IMR-90 (cell line): Measurements from ENCODE around the gene PIK3CA. TPM values are rescaled to one million over a fixed set of nuclear protein-coding genes. Genes with fewer than 3 reads are reported as not detected.

Source experiments
- ATAC-seq: fragments of 200-7000 bp; cut with Tn5 transposase; 2 replicates; pipeline ENCODE4 v1.9.1; 2020; ENCODE audit warnings: low read depth, mild to moderate bottlenecking, moderate library complexity
- BruUV-seq: library from RNA; stranded (reverse); fragments of 400-500 nt; replicated peaks from 2 replicates; lab custom pipeline; 2021; lab: Mats Ljungman, UMichigan
- CTCF ChIA-PET: fragments of 300-600 bp; formaldehyde crosslinking; extraction: SDS; loops from one replicate; lab custom pipeline; 2021; ENCODE audit warnings: antibody characterized with exemption; lab: Yijun Ruan, JAX
- POLR2A ChIA-PET: fragments of 300-600 bp; sonication (Branson Sonifier 250); formaldehyde crosslinking; loops from one replicate; lab custom pipeline; 2022; ENCODE audit warnings: antibody characterized with exemption; ENCODE audit not compliant: unreplicated experiment; lab: Charles Lee
- DNase-seq: peaks from one replicate; pipeline ENCODE4 v3.0.0; 2013
- H2AFZ ChIP-seq: replicated peaks from 2 replicates; pipeline ENCODE3; 2013; ENCODE audit warnings: low read length, mild to moderate bottlenecking; ENCODE audit not compliant: poor library complexity
- H2AK5ac ChIP-seq: 2 replicates; pipeline ENCODE4 v1.6.1; 2013; ENCODE audit warnings: low read depth, low read length, inconsistent platforms
- H2AK9ac ChIP-seq: replicated peaks from 2 replicates; pipeline ENCODE3; 2013; ENCODE audit warnings: mild to moderate bottlenecking, low read depth, low read length, moderate library complexity; ENCODE audit not compliant: poor library complexity
- H2BK120ac ChIP-seq: 2 replicates; pipeline ENCODE4 v1.6.1; 2013; ENCODE audit warnings: low read depth, low read length, inconsistent platforms
- H2BK15ac ChIP-seq: 3 replicates; pipeline ENCODE4 v1.6.1; 2013; ENCODE audit warnings: low read depth, low read length, inconsistent platforms
- H2BK20ac ChIP-seq: 2 replicates; pipeline ENCODE4 v1.6.1; 2013; ENCODE audit warnings: low read depth, mild to moderate bottlenecking, inconsistent platforms, low read length, moderate library complexity
- H2BK5ac ChIP-seq: 2 replicates; pipeline ENCODE4 v1.6.1; 2013; ENCODE audit warnings: mild to moderate bottlenecking, low read depth, low read length, inconsistent platforms; ENCODE audit not compliant: poor library complexity, severe bottlenecking
- H3K14ac ChIP-seq: replicated peaks from 2 replicates; pipeline ENCODE4 v1.6.1; 2013; ENCODE audit warnings: low read depth, low read length, inconsistent platforms
- H3K18ac ChIP-seq: 2 replicates; pipeline ENCODE4 v1.6.1; 2013; ENCODE audit warnings: low read depth, low read length, control low read depth
- H3K23ac ChIP-seq: 2 replicates; pipeline ENCODE4 v1.6.1; 2013; ENCODE audit warnings: low read depth, low read length, inconsistent platforms
- H3K27ac ChIP-seq: 2 replicates; pipeline ENCODE4 v1.5.1; 2013; ENCODE audit warnings: mild to moderate bottlenecking, control low read depth, low read length; ENCODE audit not compliant: insufficient read depth
- H3K27me3 ChIP-seq: 2 replicates; pipeline ENCODE4 v1.6.1; 2013; ENCODE audit warnings: low read length; ENCODE audit not compliant: control insufficient read depth, insufficient read depth
- H3K36me3 ChIP-seq: 2 replicates; pipeline ENCODE4 v1.6.1; 2013; ENCODE audit warnings: low read length, mixed read lengths; ENCODE audit not compliant: control insufficient read depth, insufficient read depth
- H3K4ac ChIP-seq: 2 replicates; pipeline ENCODE4 v1.6.1; 2013; ENCODE audit warnings: low read depth, low read length, inconsistent platforms
- H3K4me1 ChIP-seq: 2 replicates; pipeline ENCODE4 v1.6.1; 2013; ENCODE audit warnings: low read length, mixed read lengths; ENCODE audit not compliant: control insufficient read depth, insufficient read depth
- H3K4me2 ChIP-seq: 2 replicates; pipeline ENCODE4 v1.6.1; 2013; ENCODE audit warnings: low read depth, mild to moderate bottlenecking, control low read depth, low read length, moderate library complexity
- H3K4me3 ChIP-seq: 2 replicates; pipeline ENCODE4 v1.5.1; 2013; ENCODE audit warnings: low read depth, mild to moderate bottlenecking, control low read depth, low read length, moderate library complexity; ENCODE audit not compliant: insufficient read depth
- H3K56ac ChIP-seq: 2 replicates; pipeline ENCODE4 v1.6.1; 2013; ENCODE audit warnings: low read length, inconsistent platforms; ENCODE audit not compliant: insufficient read depth; ENCODE audit errors: extremely low read depth
- H3K79me1 ChIP-seq, 2 experiments: 2 replicates each; pipeline ENCODE4 v1.6.1; 2013; ENCODE audit warnings: low read length in 2 of 2, inconsistent platforms in 1 of 2, low read depth in 1 of 2
- H3K9ac ChIP-seq: 2 replicates; pipeline ENCODE4 v1.6.1; 2013; ENCODE audit warnings: low read depth, low read length, control low read depth
- H3K9me1 ChIP-seq: 2 replicates; pipeline ENCODE4 v1.6.1; 2013; ENCODE audit warnings: low read length, inconsistent platforms; ENCODE audit not compliant: insufficient read depth
- H3K9me3 ChIP-seq: 2 replicates; pipeline ENCODE4 v1.6.1; 2013; ENCODE audit warnings: low read length; ENCODE audit not compliant: control insufficient read depth, insufficient read depth
- H4K20me1 ChIP-seq: 2 replicates; pipeline ENCODE4 v1.6.1; 2013; ENCODE audit warnings: low read length, inconsistent platforms; ENCODE audit not compliant: insufficient read depth
- H4K5ac ChIP-seq: 2 replicates; pipeline ENCODE4 v1.6.1; 2013; ENCODE audit warnings: mild to moderate bottlenecking, low read depth, low read length, control low read depth
- H4K8ac ChIP-seq, 2 experiments: 2 replicates each; pipeline ENCODE4 v1.6.1; 2013; ENCODE audit warnings: low read depth in 2 of 2, low read length in 2 of 2, control low read depth in 1 of 2, inconsistent platforms in 1 of 2
- H4K91ac ChIP-seq: 2 replicates; pipeline ENCODE4 v1.6.1; 2013; ENCODE audit warnings: low read depth, low read length, inconsistent platforms; ENCODE audit not compliant: insufficient read depth
- BHLHE40 ChIP-seq: fragments of 150-350 bp; IDR thresholded peaks from 2 replicates; pipeline ENCODE4 v1.6.1; 2016; ENCODE audit warnings: mild to moderate bottlenecking, low read depth, low read length
- CEBPB ChIP-seq: IDR thresholded peaks from 2 replicates; pipeline ENCODE4 v1.6.1; 2012; ENCODE audit warnings: low read depth, low read length, improper control_type of control experiment
- CHD1 ChIP-seq: IDR thresholded peaks from 2 replicates; pipeline ENCODE4 v1.6.1; 2012; ENCODE audit warnings: low read depth, low read length, improper control_type of control experiment
- FOS ChIP-seq: fragments of 150-350 bp; IDR thresholded peaks from 2 replicates; pipeline ENCODE4 v1.6.1; 2016; ENCODE audit warnings: low read depth, low read length
- MAFK ChIP-seq: IDR thresholded peaks from 2 replicates; pipeline ENCODE4 v1.6.1; 2012; ENCODE audit warnings: low read depth, low read length, improper control_type of control experiment
- MAZ ChIP-seq: IDR thresholded peaks from 2 replicates; pipeline ENCODE4 v1.6.1; 2012; ENCODE audit warnings: low read depth, mild to moderate bottlenecking, low read length, improper control_type of control experiment, moderate library complexity, borderline replicate concordance
- MXI1 ChIP-seq: IDR thresholded peaks from 2 replicates; pipeline ENCODE4 v1.6.1; 2012; ENCODE audit warnings: low read depth, mild to moderate bottlenecking, low read length, moderate library complexity, borderline replicate concordance
- NFE2L2 ChIP-seq: fragments of 150-350 bp; IDR thresholded peaks from 2 replicates; pipeline ENCODE4 v1.6.1; 2016; ENCODE audit warnings: low read depth, mild to moderate bottlenecking, low read length
- POLR2A ChIP-seq: IDR thresholded peaks from 2 replicates; pipeline ENCODE4 v1.6.1; 2012; ENCODE audit warnings: mild to moderate bottlenecking, low read depth, low read length
- RAD21 ChIP-seq: IDR thresholded peaks from 2 replicates; pipeline ENCODE4 v1.6.1; 2012; ENCODE audit warnings: low read length, improper control_type of control experiment
- RCOR1 ChIP-seq: IDR thresholded peaks from 2 replicates; pipeline ENCODE4 v1.6.1; 2012; ENCODE audit warnings: mild to moderate bottlenecking, low read length, improper control_type of control experiment; ENCODE audit not compliant: insufficient replicate concordance
- SMC3 ChIP-seq: fragments of 150-350 bp; IDR thresholded peaks from 2 replicates; pipeline ENCODE4 v1.6.1; 2016; ENCODE audit warnings: low read depth, mild to moderate bottlenecking, antibody characterized with exemption, low read length, moderate library complexity
- WGBS, 2 experiments: methylation state at CpG; one replicate each; pipeline versions ENCODE4 v1.1.5 to v1.1.7; 2013; ENCODE audit warnings: missing lambda C conversion rate in 2 of 2; ENCODE audit not compliant: insufficient read length in 1 of 2; ENCODE audit errors: extremely low coverage in 2 of 2; 5-methylcytosine and 5-hydroxymethylcytosine counted together
- dilution Hi-C: fragments of 300-500 bp; cut with HindIII; formaldehyde crosslinking; loops from one replicate; pipeline ENCODE4 v1.14.3; 2018; ENCODE audit warnings: low sequenced_read_pairs; ENCODE audit not compliant: unreplicated experiment
- in situ Hi-C: fragments of 300-500 bp; cut with MboI; formaldehyde crosslinking; loops from 3 replicates; pipeline ENCODE4 v1.14.3; 2019; ENCODE audit warnings: low sequenced_read_pairs, inconsistent platforms, mixed read lengths
- intact Hi-C: fragments of 100-400 bp; cut with micrococcal nuclease; formaldehyde crosslinking; loops from 2 replicates; pipeline ENCODE4 v1.10.0; 2022
- polyA plus RNA-seq, 3 experiments: library from polyadenylated mRNA; depleted of rRNA; stranded (reverse); fragments of >200 nt; gene quantifications; 2 replicates each; pipeline ENCODE4 v1.2.3, GENCODE V29; 2012; ENCODE audit warnings: low replicate concordance in 1 of 3
- total RNA-seq: library from RNA; depleted of rRNA; stranded (reverse); fragments of >200 nt; gene quantifications from 2 replicates; pipeline ENCODE4 v1.2.3, GENCODE V29; 2012
- TF ChIP-seq, protein P1 (sequence below): conservative IDR thresholded peaks from 2 replicates; pipeline ENCODE4 v1.5.1; 2012; ENCODE audit warnings: mild to moderate bottlenecking, low read depth, low read length, improper control_type of control experiment
- TF ChIP-seq, protein P2 (sequence below): fragments of 150-350 bp; IDR thresholded peaks from 2 replicates; pipeline ENCODE4 v1.6.1; 2016; ENCODE audit warnings: low read depth, mild to moderate bottlenecking, low read length, moderate library complexity, borderline replicate concordance
- TF ChIP-seq, protein P3 (sequence below): fragments of 150-350 bp; IDR thresholded peaks from 2 replicates; pipeline ENCODE4 v1.6.1; 2017; ENCODE audit warnings: mild to moderate bottlenecking, antibody characterized with exemption, low read length, low read depth

The PIK3CA gene
- total and polyA plus RNA-seq, 2 of the 4 experiments (the other 2 are of a cell fraction) = 5.7 to 22.4 TPM

DNA sequence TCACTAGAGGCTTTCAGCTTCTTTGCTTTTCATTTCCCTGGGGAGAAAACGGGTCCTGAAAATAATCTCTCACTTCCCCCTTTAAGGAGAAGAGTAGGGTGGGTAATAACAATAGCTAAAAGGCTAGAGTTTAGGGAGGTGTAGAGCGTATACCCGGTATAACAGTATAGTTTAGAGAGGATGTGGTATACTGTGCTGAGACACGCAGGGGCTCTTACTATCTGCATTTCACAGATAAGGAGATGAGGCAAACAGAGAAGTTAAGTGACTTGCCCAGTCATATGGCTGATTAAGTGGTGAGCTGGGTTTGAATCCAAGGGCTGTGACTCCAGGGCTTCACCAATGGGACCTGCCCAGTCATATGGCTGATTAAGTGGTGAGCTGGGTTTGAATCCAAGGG, 117.7 kb downstream of the PIK3CA start:
- Histone ChIP-seq H3K9ac (no peak overlapping the region), H4K91ac (no peak overlapping the region), H2BK120ac (no peak overlapping the region), H3K23ac (no peak overlapping the region), H4K20me1 (no peaks in the 10 kb centered on the region), H3K27me3 (peaks cover 3% of the 10 kb centered on the region; the same call in 1 of the 2 replicates), H3K4me3 (no peak overlapping the region), H3K4me1 (peaks cover 2% of the 10 kb centered on the region; the same call in 1 of the 2 replicates), H4K8ac (no peak overlapping the region), H3K36me3 (no peaks in the 10 kb centered on the region), H3K9me3 (no peaks in the 10 kb centered on the region), H3K4ac (no peak overlapping the region), H3K18ac (no peak overlapping the region), H3K27ac (no peak overlapping the region), H2BK15ac (no peak overlapping the region), H2BK5ac (no peak overlapping the region), H2BK20ac (no peak overlapping the region), H3K4me2 (no peak overlapping the region), H3K9me1 (no peaks in the 10 kb centered on the region), H2AK5ac (no peak overlapping the region), H4K5ac (no peak overlapping the region), H2AK9ac (no peak overlapping the region), H3K14ac (no peak overlapping the region), H3K56ac (no peak overlapping the region), H3K79me1 (no peaks in the 10 kb centered on the region), H2AFZ (no peak overlapping the region)
- ChIA-PET POLR2A (no interaction called here), CTCF (no interaction called here)
- intact Hi-C loops (no loop called here), dilution Hi-C loops (no loop called here), in situ Hi-C loops (no loop called here)
- no peak for ATAC-seq
- no TSS peak for BruUV-seq
- no CpG with 5 or more reads among the region's 4 CpGs for WGBS, 2 experiments
- TF ChIP-seq FOS (no peak), POLR2A (no peak), MXI1 (no peak), MAFK (no peak), BHLHE40 (no peak), NFE2L2 (no peak), CHD1 (no peak), SMC3 (no peak), RAD21 (no peak), RCOR1 (no peak), CEBPB (no peak), MAZ (no peak)
- TF ChIP-seq, protein P1, sequence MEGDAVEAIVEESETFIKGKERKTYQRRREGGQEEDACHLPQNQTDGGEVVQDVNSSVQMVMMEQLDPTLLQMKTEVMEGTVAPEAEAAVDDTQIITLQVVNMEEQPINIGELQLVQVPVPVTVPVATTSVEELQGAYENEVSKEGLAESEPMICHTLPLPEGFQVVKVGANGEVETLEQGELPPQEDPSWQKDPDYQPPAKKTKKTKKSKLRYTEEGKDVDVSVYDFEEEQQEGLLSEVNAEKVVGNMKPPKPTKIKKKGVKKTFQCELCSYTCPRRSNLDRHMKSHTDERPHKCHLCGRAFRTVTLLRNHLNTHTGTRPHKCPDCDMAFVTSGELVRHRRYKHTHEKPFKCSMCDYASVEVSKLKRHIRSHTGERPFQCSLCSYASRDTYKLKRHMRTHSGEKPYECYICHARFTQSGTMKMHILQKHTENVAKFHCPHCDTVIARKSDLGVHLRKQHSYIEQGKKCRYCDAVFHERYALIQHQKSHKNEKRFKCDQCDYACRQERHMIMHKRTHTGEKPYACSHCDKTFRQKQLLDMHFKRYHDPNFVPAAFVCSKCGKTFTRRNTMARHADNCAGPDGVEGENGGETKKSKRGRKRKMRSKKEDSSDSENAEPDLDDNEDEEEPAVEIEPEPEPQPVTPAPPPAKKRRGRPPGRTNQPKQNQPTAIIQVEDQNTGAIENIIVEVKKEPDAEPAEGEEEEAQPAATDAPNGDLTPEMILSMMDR = no peak
- TF ChIP-seq, protein P2, sequence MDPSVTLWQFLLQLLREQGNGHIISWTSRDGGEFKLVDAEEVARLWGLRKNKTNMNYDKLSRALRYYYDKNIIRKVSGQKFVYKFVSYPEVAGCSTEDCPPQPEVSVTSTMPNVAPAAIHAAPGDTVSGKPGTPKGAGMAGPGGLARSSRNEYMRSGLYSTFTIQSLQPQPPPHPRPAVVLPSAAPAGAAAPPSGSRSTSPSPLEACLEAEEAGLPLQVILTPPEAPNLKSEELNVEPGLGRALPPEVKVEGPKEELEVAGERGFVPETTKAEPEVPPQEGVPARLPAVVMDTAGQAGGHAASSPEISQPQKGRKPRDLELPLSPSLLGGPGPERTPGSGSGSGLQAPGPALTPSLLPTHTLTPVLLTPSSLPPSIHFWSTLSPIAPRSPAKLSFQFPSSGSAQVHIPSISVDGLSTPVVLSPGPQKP = no peak
- TF ChIP-seq, protein P3, sequence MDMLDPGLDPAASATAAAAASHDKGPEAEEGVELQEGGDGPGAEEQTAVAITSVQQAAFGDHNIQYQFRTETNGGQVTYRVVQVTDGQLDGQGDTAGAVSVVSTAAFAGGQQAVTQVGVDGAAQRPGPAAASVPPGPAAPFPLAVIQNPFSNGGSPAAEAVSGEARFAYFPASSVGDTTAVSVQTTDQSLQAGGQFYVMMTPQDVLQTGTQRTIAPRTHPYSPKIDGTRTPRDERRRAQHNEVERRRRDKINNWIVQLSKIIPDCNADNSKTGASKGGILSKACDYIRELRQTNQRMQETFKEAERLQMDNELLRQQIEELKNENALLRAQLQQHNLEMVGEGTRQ = no peak
- no peak for DNase-seq
